TTC549 (cell line): ENCODE results near the gene CUX1.
"Not testable (repeated sequence)": the region's sequence is repeated elsewhere in the genome, so short reads cannot be mapped to it uniquely, and the experiment has no call there.

Source experiments
- FAIRE-seq: peaks from 2 replicates; lab custom pipeline; 2012; peaks lifted over from hg19 to GRCh38; lab: Jason Lieb, UNC

Gene CUX1

DNA sequence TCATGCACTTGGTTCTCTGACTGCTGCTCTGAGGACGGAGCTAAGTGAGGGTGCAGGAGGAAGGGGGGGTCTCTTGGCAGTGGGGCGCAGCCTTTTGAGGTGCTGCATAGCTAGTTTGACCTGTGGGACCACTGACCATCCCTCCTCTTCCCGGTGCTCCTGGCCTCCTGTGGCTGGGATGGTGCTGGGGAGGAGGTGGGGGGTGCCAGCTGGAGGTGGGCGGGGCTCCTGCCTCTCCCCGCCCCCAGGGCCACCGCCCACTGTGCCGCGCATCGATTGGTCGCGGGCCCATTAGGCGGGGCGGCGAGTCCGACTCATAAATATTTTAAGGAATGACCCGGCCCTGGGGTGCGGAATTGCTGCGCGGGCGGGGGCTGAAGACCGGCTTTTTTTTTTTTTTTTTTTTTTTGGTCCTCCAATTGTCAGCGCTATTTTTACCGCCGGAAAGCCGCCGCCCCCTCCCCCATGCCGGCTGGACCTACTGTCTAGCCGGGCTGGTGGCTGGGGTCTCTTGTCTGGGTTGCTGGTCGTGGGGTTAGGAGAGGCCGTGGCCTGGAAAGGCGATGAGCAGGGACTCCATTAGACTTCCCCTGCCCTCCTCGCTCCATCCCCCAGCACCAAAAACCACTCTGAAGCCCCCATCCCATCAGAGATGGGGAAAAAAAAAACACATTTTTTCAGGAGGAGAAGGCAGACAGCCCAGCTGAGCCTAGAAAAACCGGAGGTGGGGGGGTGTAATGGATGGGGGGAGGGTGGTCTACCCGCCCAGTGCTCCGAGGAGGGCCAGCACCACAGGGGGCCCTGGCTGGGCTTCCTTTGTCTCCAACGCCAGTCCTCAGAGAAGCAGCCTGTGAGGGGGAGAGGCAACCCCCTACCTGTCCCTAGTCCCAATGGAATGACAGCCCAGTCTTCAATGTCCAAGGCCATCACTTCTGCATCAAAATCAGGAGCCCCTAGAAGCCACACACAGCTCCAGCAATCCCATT, 475.7 kb downstream of the CUX1 start:
- no peak for FAIRE-seq

- FAIRE-seq, result no peak
Observed at GRCh38 chr7:102294589-102294988, 477.2 kb downstream of the CUX1 start.

- FAIRE-seq, result no peak
Observed at GRCh38 chr7:102295346-102296178, 478.1 kb downstream of the CUX1 start.

DNA sequence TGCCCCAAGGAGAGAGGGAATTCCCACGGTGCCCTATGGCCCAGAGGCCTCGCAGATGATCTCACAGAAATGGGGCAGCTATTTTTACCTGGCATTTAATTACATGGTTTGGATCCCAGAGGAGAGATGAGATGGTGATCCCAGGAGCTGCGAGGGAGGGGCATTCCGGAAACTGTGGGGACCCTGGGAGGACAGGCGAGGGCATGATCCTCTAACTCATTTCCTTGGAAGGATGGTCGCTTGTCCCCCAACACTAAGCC, 478.7 kb downstream of the CUX1 start:
- no peak for FAIRE-seq

DNA sequence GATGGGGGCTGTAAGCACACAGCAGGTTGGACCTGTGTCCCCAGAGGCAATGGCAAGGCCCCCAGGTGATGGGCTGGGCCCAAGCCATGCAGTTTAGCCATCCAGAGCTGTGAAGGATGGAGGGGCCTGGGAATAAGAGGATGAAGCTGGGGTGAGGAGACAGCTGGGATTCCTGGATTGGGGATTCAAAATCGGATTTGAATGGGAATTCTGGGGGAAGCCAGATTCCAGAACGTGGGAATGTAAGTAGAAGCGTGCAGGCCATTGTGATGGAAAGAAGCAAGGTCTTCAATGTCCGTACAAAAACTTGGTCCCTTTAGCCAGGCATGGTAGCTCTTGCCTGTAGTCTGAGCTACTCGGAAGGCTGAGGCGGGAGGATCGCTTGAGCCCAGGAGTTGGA, 479.1 kb downstream of the CUX1 start:
- no peak for FAIRE-seq

- no peak for FAIRE-seq
Observed at GRCh38 chr7:102297487-102298218, 480.2 kb downstream of the CUX1 start.

- FAIRE-seq, result no peak
Observed at GRCh38 chr7:102300643-102301221, 483.3 kb downstream of the CUX1 start.

DNA sequence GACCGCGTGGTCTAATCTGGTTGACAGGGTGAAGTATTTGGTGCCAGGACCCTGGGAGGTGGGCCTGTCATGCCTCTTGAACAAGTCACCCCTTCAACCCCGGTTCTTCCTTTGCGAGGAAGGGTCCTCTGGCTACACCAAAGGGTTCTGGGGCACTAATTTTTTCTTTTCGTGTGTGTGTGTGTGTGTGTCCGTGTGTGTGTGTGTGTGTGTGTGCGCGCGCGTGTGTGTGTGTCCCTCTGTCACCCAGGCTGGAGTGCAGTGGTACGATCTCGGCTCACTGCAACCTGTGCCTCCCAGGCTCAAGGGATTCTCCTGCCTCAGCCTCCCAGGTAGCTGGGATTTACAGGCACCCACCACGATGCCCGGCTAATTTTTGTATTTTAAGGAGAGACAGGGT, 483.9 kb downstream of the CUX1 start:
- not testable (repeated sequence) for FAIRE-seq

- FAIRE-seq, result no peak
Observed at GRCh38 chr7:102302025-102302424, 484.6 kb downstream of the CUX1 start.

GRCh38 chr7:102303669-102304422, 486.4 kb downstream of the CUX1 start:
- no peak for FAIRE-seq

DNA sequence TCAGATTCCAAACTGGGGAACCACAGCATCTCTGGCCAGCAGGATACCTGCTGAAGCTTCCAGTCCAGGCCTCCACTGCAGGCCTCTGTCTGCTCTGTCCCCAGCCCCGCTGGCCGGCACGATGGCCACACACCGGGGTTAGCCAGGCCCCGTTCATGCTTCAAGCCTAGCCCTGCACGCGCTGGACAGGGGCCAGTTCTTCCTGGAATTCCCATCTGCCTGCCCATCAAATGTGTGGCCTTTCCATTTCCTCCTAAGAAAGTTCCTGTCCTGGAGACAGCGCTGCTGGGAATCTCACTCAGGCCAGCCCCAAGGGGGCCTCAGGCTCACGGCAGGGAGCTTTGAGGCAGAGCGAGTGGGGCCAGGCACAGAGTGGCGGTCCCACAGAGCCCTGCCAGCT, 487.2 kb downstream of the CUX1 start:
- FAIRE-seq, result no peak

DNA sequence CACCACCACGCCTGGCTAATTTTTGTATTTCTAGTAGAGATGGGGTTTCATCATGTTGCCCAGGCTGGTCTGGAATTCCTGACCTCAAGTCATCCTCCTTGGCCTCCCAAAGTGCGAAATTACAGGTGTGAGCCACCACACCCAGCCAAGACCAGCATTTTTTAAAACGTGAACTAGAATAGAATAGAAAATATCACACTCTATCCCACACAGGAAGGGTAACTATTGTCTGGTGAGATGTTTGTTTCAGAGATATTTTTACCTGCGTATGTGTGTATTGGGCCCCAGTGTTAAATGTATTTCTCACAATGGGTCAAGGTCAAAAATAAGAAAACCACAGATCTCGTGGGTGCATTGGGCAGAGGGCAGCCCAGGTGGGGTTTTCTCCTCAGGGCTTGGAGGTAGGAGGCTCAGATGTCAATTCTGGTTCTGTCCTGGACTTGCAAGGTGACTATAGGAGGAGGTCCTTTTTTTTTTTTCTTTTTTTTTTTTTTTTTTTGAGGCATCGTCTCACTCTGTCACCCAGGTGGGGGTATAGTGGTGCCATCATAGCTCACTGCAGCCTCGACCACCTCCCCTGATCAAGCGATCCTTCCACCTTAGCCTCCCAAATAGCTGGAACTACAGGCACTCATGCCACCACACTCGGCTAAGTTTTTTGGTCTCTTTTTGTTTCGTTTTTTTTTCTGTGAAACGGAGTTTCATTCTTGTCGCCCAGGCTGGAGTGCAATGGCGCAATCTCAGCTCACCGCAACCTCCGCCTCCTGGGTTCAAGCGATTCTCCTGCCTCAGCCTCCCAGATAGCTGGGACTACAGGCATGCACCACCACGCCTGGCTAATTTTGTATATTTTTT, 488.2 kb downstream of the CUX1 start:
- FAIRE-seq, result no peak

DNA sequence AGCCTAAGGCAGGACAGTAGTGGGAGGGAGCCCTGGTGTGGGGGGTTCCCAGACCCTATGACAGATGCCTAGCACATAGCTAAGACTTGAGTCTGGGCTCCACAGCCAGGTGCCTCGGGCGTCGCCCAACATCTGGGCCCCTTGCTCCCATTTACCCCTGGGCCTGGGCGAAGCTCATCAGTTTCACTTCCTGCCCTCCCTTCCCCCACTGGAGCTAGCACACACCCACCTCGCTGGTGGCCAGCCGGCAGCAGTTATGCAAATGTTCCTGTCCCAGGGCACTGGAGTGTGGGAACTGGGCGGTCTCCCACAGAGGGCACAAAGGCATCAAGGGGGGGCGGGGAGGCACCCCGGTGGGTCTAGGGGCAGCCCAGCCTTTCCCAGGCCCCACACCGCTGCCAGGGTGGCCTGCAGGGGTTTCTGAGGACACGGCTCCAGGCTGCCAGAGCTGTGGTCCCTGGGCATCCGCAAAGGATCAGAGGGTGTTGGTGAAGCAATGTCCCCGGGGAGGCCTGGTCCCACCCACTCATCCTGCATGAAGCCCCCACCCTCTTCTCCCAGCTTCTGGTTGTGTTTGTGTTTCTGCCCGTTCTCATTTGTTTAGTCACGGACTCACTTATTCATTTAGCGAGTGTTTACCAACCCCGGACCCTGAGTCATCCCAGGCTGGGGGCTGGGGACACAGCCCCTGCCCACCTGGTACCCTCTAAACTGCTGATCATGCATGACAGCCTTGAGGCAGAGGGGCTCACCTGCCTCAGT, 489.7 kb downstream of the CUX1 start:
- no peak for FAIRE-seq

GRCh38 chr7:102310414-102310815, 493.0 kb downstream of the CUX1 start:
- no peak for FAIRE-seq

DNA sequence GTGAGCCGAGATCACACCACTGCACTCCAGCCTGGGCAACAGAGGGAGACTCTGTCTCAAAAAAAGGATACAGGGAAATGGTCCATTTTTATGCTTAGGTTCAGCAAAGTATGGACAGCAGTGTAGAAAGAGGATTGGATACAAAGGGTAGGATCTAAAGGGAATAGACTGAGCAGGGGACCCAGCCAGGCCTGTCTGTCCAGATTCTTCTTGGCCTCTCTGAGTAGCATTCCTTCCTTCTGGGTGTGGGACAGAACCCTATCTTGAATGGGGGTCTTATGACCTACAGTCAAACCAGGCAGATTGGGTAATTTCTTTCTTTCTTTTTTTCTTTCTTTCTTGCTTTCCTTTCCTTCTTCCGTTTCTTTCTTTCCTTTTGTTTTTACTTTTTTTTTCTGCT, 494.9 kb downstream of the CUX1 start:
- FAIRE-seq, result no peak

GRCh38 chr7:102313997-102314780, 496.8 kb downstream of the CUX1 start:
- no peak for FAIRE-seq

GRCh38 chr7:102317231-102318059, 500.0 kb downstream of the CUX1 start:
- FAIRE-seq, result no peak

GRCh38 chr7:102318482-102318971, 501.1 kb downstream of the CUX1 start:
- no peak for FAIRE-seq
